GM21576 (cell line): ENCODE results near the gene PIBF1.
"Not testable (repeated sequence)": the region's sequence is repeated elsewhere in the genome, so short reads cannot be mapped to it uniquely, and the experiment has no call there.

ENCODE experiments used
- ATAC-seq: cut with Tn5 transposase; IDR thresholded peaks from one replicate; pipeline ENCODE4 v1.9.1; 2021; ENCODE audit warnings: mild to moderate bottlenecking, moderate library complexity; ENCODE audit not compliant: unreplicated experiment

The PIBF1 gene

GRCh38 chr13:72896869-72897268, 114.9 kb downstream of the PIBF1 start:
- no peak for ATAC-seq

- not testable (repeated sequence) for ATAC-seq
These were observed 119.6 kb downstream of the PIBF1 start for GRCh38 chr13:72901546-72901945.

GRCh38 chr13:72908416-72908815, 126.5 kb downstream of the PIBF1 start:
- no peak for ATAC-seq

GRCh38 chr13:72911981-72912380, 130.0 kb downstream of the PIBF1 start:
- no peak for ATAC-seq

GRCh38 chr13:72920097-72920496, 138.2 kb downstream of the PIBF1 start:
- no peak for ATAC-seq

GRCh38 chr13:72931311-72931710, 149.4 kb downstream of the PIBF1 start:
- ATAC-seq: no peak

GRCh38 chr13:72932250-72932649, 150.3 kb downstream of the PIBF1 start:
- no peak for ATAC-seq

- ATAC-seq: not testable (repeated sequence)
These were observed 164.3 kb downstream of the PIBF1 start for GRCh38 chr13:72946267-72946666.

- no peak for ATAC-seq
These were observed 170.7 kb downstream of the PIBF1 start for GRCh38 chr13:72952529-72953141.

- no peak for ATAC-seq
These were observed 171.5 kb downstream of the PIBF1 start for GRCh38 chr13:72953391-72953965.

- no peak for ATAC-seq
These were observed 177.7 kb downstream of the PIBF1 start for GRCh38 chr13:72959643-72960042.

GRCh38 chr13:72960114-72960513, 178.2 kb downstream of the PIBF1 start:
- ATAC-seq: no peak

- no peak for ATAC-seq
These were observed 178.6 kb downstream of the PIBF1 start for GRCh38 chr13:72960541-72960940.

GRCh38 chr13:72963762-72964161, 181.8 kb downstream of the PIBF1 start:
- peak; percentile 90 for ATAC-seq

- no peak for ATAC-seq
These were observed 188.5 kb downstream of the PIBF1 start for GRCh38 chr13:72970301-72970880.

- no peak for ATAC-seq
These were observed 189.0 kb downstream of the PIBF1 start for GRCh38 chr13:72970956-72971355.

GRCh38 chr13:72973234-72973633, 191.3 kb downstream of the PIBF1 start:
- ATAC-seq: no peak

GRCh38 chr13:72983085-72983768, 201.3 kb downstream of the PIBF1 start:
- ATAC-seq: no peak

GRCh38 chr13:72985610-72986009, 203.7 kb downstream of the PIBF1 start:
- no peak for ATAC-seq

- ATAC-seq: no peak
These were observed 204.3 kb downstream of the PIBF1 start for GRCh38 chr13:72986197-72986596.

- ATAC-seq: no peak
These were observed 209.0 kb downstream of the PIBF1 start for GRCh38 chr13:72990953-72991352.

GRCh38 chr13:72998012-72998411, 216.1 kb downstream of the PIBF1 start:
- no peak for ATAC-seq
